ENCODE data around the gene RASSF7.

RASSF7 gene

GRCh38 chr11:532986-533585, 27.7 kb upstream of the RASSF7 start:
- DNase-seq: peak; percentile 51

GRCh38 chr11:533586-534395, 27.0 kb upstream of the RASSF7 start:
- peak; percentile 50 for DNase-seq

- peak; percentile 69 for DNase-seq
These were observed 26.2 kb upstream of the RASSF7 start for GRCh38 chr11:534396-535209.

GRCh38 chr11:535210-535518, 25.6 kb upstream of the RASSF7 start:
- DNase-seq: no peak

GRCh38 chr11:535519-536454, 25.0 kb upstream of the RASSF7 start, which contains the start of gene HRAS:
HRAS (minus strand) TSS chr11:535576.
- DNase-seq: peak; percentile 97

- peak; percentile 99 for DNase-seq
These were observed 23.7 kb upstream of the RASSF7 start, which contains the start of gene LRRC56 for GRCh38 chr11:536841-537621. LRRC56 (plus strand) TSS chr11:537527; CDS start chr11:540685, 3,158 bp downstream.

GRCh38 chr11:537622-538430, 22.9 kb upstream of the RASSF7 start:
- no peak for DNase-seq

GRCh38 chr11:538431-539051, 22.2 kb upstream of the RASSF7 start:
- DNase-seq: no peak

GRCh38 chr11:539971-540481, 20.7 kb upstream of the RASSF7 start:
- no peak for DNase-seq

GRCh38 chr11:540583-541432, 20.0 kb upstream of the RASSF7 start:
- no peak for DNase-seq

- DNase-seq: no peak
These were observed 19.3 kb upstream of the RASSF7 start for GRCh38 chr11:541433-541885.

GRCh38 chr11:544817-545166, 16.0 kb upstream of the RASSF7 start:
- DNase-seq: no peak

GRCh38 chr11:545171-545570, 15.6 kb upstream of the RASSF7 start:
- DNase-seq: no peak

- no peak for DNase-seq
These were observed 11.8 kb upstream of the RASSF7 start for GRCh38 chr11:548700-549603.

- DNase-seq: no peak
These were observed 10.6 kb upstream of the RASSF7 start for GRCh38 chr11:550021-550745.

- no peak for DNase-seq
These were observed 10.1 kb upstream of the RASSF7 start for GRCh38 chr11:550746-551085.

GRCh38 chr11:551131-551530, 9.6 kb upstream of the RASSF7 start:
- no peak for DNase-seq

All from activated CD8-positive, alpha-beta memory T cell treated with anti-CD3 and anti-CD28 coated beads, Interleukin-2, amount 50 U/mL, for 48 hours (primary cell).